Measurements from ENCODE around the gene CNTN5.

DNA sequence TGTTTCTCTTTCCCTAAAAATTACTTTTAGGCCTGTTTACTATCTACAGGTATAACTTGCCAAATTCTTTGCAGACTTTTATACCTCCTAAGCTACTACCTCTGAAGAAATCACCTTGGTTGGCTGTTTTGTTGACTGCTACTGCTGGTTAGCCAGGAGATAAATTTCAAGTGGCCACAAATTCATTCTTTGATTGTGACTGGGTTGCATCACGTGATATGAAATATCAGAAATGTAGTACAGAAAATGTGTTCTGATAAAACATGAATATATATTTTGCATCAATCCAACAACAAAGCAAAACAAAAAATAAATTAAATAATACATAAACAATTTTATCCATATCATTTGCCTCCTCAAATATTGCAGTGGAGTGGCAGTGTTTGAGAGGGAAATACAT lies 291.1 kb downstream of the CNTN5 start:
- TF ChIP-seq ZNF274 (IDR thresholded peaks at IDR 0.05; ENCODE audit: low read length): no peak
- TF ChIP-seq ZNF274 (tag by site-specific recombination; IDR thresholded peaks at IDR 0.05; ENCODE audit: borderline replicate concordance): no peak
- TF ChIP-seq SALL2 (tag by site-specific recombination; IDR thresholded peaks at IDR 0.05; ENCODE audit: borderline replicate concordance): no peak
- TF ChIP-seq ZNF510 (tag by site-specific recombination; IDR thresholded peaks at IDR 0.05; ENCODE audit: insufficient replicate concordance): no peak
- TF ChIP-seq, protein P1, sequence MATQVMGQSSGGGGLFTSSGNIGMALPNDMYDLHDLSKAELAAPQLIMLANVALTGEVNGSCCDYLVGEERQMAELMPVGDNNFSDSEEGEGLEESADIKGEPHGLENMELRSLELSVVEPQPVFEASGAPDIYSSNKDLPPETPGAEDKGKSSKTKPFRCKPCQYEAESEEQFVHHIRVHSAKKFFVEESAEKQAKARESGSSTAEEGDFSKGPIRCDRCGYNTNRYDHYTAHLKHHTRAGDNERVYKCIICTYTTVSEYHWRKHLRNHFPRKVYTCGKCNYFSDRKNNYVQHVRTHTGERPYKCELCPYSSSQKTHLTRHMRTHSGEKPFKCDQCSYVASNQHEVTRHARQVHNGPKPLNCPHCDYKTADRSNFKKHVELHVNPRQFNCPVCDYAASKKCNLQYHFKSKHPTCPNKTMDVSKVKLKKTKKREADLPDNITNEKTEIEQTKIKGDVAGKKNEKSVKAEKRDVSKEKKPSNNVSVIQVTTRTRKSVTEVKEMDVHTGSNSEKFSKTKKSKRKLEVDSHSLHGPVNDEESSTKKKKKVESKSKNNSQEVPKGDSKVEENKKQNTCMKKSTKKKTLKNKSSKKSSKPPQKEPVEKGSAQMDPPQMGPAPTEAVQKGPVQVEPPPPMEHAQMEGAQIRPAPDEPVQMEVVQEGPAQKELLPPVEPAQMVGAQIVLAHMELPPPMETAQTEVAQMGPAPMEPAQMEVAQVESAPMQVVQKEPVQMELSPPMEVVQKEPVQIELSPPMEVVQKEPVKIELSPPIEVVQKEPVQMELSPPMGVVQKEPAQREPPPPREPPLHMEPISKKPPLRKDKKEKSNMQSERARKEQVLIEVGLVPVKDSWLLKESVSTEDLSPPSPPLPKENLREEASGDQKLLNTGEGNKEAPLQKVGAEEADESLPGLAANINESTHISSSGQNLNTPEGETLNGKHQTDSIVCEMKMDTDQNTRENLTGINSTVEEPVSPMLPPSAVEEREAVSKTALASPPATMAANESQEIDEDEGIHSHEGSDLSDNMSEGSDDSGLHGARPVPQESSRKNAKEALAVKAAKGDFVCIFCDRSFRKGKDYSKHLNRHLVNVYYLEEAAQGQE (tag by site-specific recombination; IDR thresholded peaks at IDR 0.05): no peak
- TF ChIP-seq, protein P2, sequence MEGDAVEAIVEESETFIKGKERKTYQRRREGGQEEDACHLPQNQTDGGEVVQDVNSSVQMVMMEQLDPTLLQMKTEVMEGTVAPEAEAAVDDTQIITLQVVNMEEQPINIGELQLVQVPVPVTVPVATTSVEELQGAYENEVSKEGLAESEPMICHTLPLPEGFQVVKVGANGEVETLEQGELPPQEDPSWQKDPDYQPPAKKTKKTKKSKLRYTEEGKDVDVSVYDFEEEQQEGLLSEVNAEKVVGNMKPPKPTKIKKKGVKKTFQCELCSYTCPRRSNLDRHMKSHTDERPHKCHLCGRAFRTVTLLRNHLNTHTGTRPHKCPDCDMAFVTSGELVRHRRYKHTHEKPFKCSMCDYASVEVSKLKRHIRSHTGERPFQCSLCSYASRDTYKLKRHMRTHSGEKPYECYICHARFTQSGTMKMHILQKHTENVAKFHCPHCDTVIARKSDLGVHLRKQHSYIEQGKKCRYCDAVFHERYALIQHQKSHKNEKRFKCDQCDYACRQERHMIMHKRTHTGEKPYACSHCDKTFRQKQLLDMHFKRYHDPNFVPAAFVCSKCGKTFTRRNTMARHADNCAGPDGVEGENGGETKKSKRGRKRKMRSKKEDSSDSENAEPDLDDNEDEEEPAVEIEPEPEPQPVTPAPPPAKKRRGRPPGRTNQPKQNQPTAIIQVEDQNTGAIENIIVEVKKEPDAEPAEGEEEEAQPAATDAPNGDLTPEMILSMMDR (tag by site-specific recombination; IDR thresholded peaks at IDR 0.05): no peak
- TF ChIP-seq, protein P3, sequence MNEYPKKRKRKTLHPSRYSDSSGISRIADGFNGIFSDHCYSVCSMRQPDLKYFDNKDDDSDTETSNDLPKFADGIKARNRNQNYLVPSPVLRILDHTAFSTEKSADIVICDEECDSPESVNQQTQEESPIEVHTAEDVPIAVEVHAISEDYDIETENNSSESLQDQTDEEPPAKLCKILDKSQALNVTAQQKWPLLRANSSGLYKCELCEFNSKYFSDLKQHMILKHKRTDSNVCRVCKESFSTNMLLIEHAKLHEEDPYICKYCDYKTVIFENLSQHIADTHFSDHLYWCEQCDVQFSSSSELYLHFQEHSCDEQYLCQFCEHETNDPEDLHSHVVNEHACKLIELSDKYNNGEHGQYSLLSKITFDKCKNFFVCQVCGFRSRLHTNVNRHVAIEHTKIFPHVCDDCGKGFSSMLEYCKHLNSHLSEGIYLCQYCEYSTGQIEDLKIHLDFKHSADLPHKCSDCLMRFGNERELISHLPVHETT (tag by site-specific recombination; IDR thresholded peaks at IDR 0.05): no peak
- no peak for TF ChIP-seq ZNF549 (tag by site-specific recombination; IDR thresholded peaks at IDR 0.05)
- TF ChIP-seq SP2 (tag by site-specific recombination; IDR thresholded peaks at IDR 0.05): no peak
- TF ChIP-seq ZNF350 (tag by site-specific recombination; IDR thresholded peaks at IDR 0.05): no peak
- no peak for TF ChIP-seq TRIM28 (IDR thresholded peaks at IDR 0.05; ENCODE audit: borderline replicate concordance, low read length)
- no peak for TF ChIP-seq ZIC2 (tag by site-specific recombination; IDR thresholded peaks at IDR 0.05)

Measured in HEK293 (cell line).